Chondrocyte (in vitro differentiated cells): ENCODE data around the gene ARL2BP. TPM values are rescaled to one million over a fixed set of nuclear protein-coding genes. Genes with fewer than 3 reads are reported as not detected.

Experiments
- DNase-seq: peaks from one replicate; pipeline ENCODE4 v3.0.0; 2021; ENCODE audit warnings: mixed read lengths, low spot score
- H3K27ac Mint-ChIP-seq: one replicate; pipeline ENCODE4 v1.8.0; 2021; ENCODE audit warnings: mild to moderate bottlenecking, moderate library complexity, mixed read lengths; ENCODE audit not compliant: unreplicated experiment
- H3K27me3 Mint-ChIP-seq: 2 replicates; pipeline ENCODE4 v1.8.0; 2021; ENCODE audit warnings: low read depth, mixed read lengths
- H3K36me3 Mint-ChIP-seq: 2 replicates; pipeline ENCODE4 v1.8.0; 2021; ENCODE audit warnings: low read depth, mixed read lengths
- H3K4me1 Mint-ChIP-seq: 2 replicates; pipeline ENCODE4 v1.8.0; 2021; ENCODE audit warnings: low read depth, mild to moderate bottlenecking, mixed read lengths
- H3K4me3 Mint-ChIP-seq: one replicate; pipeline ENCODE4 v1.8.0; 2021; ENCODE audit warnings: mild to moderate bottlenecking, moderate library complexity, mixed read lengths; ENCODE audit not compliant: unreplicated experiment
- H3K9me3 Mint-ChIP-seq: 2 replicates; pipeline ENCODE4 v1.8.0; 2021; ENCODE audit warnings: low read depth, mixed read lengths
- CTCF ChIP-seq: fragments of 200-600 bp; sonication (generic); IDR thresholded peaks from 2 replicates; pipeline ENCODE4 v1.5.0; 2021; ENCODE audit warnings: antibody characterized with exemption, mild to moderate bottlenecking, moderate library complexity
- total RNA-seq: library from RNA; stranded (reverse); gene quantifications from 3 replicates; pipeline ENCODE4 v1.2.1, GENCODE V29; 2021

ARL2BP gene
- total RNA-seq, 1 donor from 2014 or later, result 69.5 TPM

DNA sequence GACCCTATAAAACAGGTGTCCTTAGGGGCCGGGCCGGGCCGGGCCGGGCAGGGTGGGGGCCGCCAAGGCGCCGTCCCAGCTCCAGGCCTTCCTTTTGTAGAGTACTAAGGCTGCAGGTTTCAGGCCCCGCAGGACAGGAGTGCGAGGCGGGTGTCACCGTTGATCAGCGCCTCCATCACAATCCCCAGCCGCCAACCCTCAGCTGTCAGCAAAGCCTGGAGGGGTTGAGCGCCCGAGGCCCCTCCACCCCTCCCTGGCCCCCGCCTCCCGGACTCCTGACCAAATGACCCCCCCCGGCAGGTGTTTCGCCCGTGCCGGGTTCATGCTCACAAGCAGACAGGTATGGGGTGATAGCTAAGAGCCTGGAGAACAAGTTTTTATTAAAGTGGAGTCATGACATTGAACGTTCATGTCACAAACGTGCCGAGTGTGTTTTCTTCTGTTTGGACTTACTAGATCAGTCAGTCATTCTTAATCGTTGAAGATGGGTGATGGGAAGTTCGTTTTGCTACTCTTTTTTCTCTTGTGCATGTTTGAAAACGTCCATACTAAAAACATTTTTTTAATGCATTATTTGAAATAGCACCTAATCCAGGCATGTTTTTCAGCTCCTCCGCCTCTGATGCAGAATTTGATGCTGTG is 534 bp downstream of the ARL2BP start:
- Mint-ChIP-seq H3K36me3 (peaks cover 14% of the 10 kb centered on the region), H3K4me1 (peaks cover 18% of the 10 kb centered on the region), H3K9me3 (no peaks in the 10 kb centered on the region), H3K27me3 (no peaks in the 10 kb centered on the region), H3K27ac (peak overlapping the region; percentile 74), H3K4me3 (peak overlapping the region; percentile 81)
- no peak for TF ChIP-seq CTCF
- DNase-seq, result peak; percentile 92

GRCh38 chr16:57251352-57251751 is 6.3 kb downstream of the ARL2BP start:
- DNase-seq, result no peak
- no peak for TF ChIP-seq CTCF
- Mint-ChIP-seq H3K36me3 (peaks cover 27% of the 10 kb centered on the region), H3K27ac (no peak overlapping the region), H3K4me1 (peaks cover under 1% of the 10 kb centered on the region), H3K27me3 (no peaks in the 10 kb centered on the region), H3K4me3 (no peak overlapping the region), H3K9me3 (no peaks in the 10 kb centered on the region)

GRCh38 chr16:57252148-57252721 is 7.2 kb downstream of the ARL2BP start:
- Mint-ChIP-seq H3K4me3 (no peak overlapping the region), H3K9me3 (no peaks in the 10 kb centered on the region)

GRCh38 chr16:57253466-57253865 is 8.4 kb downstream of the ARL2BP start:
- no peak for DNase-seq
- no peak for TF ChIP-seq CTCF
- Mint-ChIP-seq H3K36me3 (peaks cover 23% of the 10 kb centered on the region), H3K4me1 (no peaks in the 10 kb centered on the region), H3K9me3 (no peaks in the 10 kb centered on the region), H3K27me3 (no peaks in the 10 kb centered on the region), H3K27ac (no peak overlapping the region), H3K4me3 (no peak overlapping the region)

More at GRCh38 chr16:57252148-57252721, 7.2 kb downstream of the ARL2BP start:
- Mint-ChIP-seq H3K4me1 (no peaks in the 10 kb centered on the region), H3K36me3 (peaks cover 27% of the 10 kb centered on the region), H3K27me3 (no peaks in the 10 kb centered on the region), H3K27ac (no peak overlapping the region)
- no peak for TF ChIP-seq CTCF
- peak; percentile 84 for DNase-seq

- Mint-ChIP-seq H3K4me1 (peaks cover 9% of the 10 kb centered on the region), H3K4me3 (no peak overlapping the region), H3K27me3 (no peaks in the 10 kb centered on the region), H3K27ac (no peak overlapping the region), H3K9me3 (no peaks in the 10 kb centered on the region), H3K36me3 (peaks cover 13% of the 10 kb centered on the region)
- DNase-seq, result peak; percentile 15
- no peak for TF ChIP-seq CTCF
These were observed 10.8 kb downstream of the ARL2BP start for GRCh38 chr16:57255686-57256415.
